ENCODE data around the gene HNRNPF. TPM values are rescaled to one million over a fixed set of nuclear protein-coding genes. Genes with fewer than 3 reads are reported as not detected.
"Not testable (repeated sequence)": the region's sequence is repeated elsewhere in the genome, so short reads cannot be mapped to it uniquely, and the experiment has no call there.

The HNRNPF gene
- total RNA-seq, 6 experiments from 2014 or later = 106 to 160 (median 121) TPM

DNA sequence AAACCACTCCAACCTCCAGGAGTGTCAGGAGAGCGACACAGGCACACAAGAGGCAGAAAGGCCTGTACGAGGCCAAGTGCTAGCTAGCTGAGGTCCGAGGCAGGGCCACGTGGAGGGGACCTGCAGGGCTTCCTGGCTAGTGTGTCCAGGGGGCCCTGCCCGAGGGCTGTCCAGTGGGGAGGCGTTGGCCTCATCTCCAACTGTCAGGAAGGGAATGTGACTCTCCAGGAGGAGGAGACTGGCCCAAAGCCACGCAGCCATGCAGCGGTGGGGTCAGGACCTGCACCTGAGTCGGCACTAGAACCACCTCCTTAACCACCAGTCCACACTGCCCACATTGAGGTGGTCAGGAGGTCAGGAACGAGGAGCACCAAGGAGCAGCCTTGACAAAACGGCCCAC is 69.8 kb downstream of the HNRNPF start:
- Histone ChIP-seq H3K27me3 (no peaks in the 10 kb centered on the region), H3K4me1 (no peaks in the 10 kb centered on the region), H3K36me3 (no peaks in the 10 kb centered on the region), H3K9me3 (no peaks in the 10 kb centered on the region), H3K27ac (no peak overlapping the region), H3K4me3 (no peak overlapping the region)
- WGBS (ENCODE audit: insufficient coverage, low coverage, low lambda C conversion rate, missing lambda C conversion rate) = 31% methylated on average over 4 of the region's 11 CpGs
- DNase-seq = no peak
- intact Hi-C loops (cut with DNase I) = no loop called here
- TF ChIP-seq, protein P1, sequence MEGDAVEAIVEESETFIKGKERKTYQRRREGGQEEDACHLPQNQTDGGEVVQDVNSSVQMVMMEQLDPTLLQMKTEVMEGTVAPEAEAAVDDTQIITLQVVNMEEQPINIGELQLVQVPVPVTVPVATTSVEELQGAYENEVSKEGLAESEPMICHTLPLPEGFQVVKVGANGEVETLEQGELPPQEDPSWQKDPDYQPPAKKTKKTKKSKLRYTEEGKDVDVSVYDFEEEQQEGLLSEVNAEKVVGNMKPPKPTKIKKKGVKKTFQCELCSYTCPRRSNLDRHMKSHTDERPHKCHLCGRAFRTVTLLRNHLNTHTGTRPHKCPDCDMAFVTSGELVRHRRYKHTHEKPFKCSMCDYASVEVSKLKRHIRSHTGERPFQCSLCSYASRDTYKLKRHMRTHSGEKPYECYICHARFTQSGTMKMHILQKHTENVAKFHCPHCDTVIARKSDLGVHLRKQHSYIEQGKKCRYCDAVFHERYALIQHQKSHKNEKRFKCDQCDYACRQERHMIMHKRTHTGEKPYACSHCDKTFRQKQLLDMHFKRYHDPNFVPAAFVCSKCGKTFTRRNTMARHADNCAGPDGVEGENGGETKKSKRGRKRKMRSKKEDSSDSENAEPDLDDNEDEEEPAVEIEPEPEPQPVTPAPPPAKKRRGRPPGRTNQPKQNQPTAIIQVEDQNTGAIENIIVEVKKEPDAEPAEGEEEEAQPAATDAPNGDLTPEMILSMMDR (IDR thresholded peaks at IDR 0.05) = no peak
- TF ChIP-seq POLR2A (IDR thresholded peaks at IDR 0.05) = no peak
- no peak for ATAC-seq

DNA sequence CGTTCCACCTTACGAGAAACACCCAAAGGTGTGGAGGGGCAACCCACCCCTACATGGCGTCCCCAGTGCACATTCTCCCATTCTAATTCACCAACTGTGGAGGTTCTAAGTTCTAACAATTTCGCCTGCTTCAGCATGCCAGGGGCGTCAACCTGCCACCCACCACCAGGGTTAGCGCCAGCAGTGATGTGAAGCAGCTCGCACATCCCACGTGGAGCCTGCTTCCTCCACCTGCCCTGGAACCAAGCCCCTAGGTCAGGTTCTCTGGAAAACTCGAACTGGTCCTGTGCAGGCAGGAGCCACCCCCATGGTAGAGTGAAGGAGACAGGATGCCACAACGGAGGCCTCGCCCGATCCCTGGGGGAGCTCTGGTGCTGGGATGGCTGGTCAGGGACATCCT is 70.9 kb downstream of the HNRNPF start:
- TF ChIP-seq, protein P1 (IDR thresholded peaks at IDR 0.05) = no peak
- TF ChIP-seq POLR2A (IDR thresholded peaks at IDR 0.05) = no peak
- Histone ChIP-seq H3K4me1 (no peaks in the 10 kb centered on the region), H3K27ac (no peak overlapping the region), H3K36me3 (no peaks in the 10 kb centered on the region), H3K9me3 (no peaks in the 10 kb centered on the region), H3K27me3 (no peaks in the 10 kb centered on the region), H3K4me3 (no peak overlapping the region)
- ATAC-seq (no peak), DNase-seq (no peak)
- intact Hi-C loops (cut with DNase I) = no loop called here
- 53% methylated on average over 2 of the region's 12 CpGs for WGBS (ENCODE audit: insufficient coverage, low coverage, low lambda C conversion rate, missing lambda C conversion rate)

DNA sequence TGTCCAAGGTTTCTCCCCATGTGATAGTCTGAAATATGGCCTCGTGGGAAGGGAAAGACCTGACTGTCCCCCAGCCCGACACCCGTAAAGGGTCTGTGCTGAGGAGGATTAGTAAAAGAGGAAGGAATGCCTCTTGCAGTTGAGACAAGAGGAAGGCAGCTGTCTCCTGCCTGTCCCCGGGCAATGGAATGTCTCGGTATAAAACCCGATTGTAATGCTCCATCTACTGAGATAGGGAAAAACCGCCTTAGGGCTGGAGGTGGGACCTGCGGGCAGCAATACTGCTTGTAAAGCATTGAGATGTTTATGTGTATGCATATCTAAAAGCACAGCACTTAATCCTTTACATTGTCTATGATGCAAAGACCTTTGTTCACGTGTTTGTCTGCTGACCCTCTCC is 71.5 kb downstream of the HNRNPF start:
- ATAC-seq; H3K27ac ChIP-seq; intact Hi-C loops (cut with DNase I); H3K36me3 ChIP-seq; H3K9me3 ChIP-seq; H3K27me3 ChIP-seq; DNase-seq; H3K4me3 ChIP-seq; H3K4me1 ChIP-seq: not testable (repeated sequence)
- 33% methylated on average over 7 of the region's 9 CpGs for WGBS (ENCODE audit: insufficient coverage, low coverage, low lambda C conversion rate, missing lambda C conversion rate)

DNA sequence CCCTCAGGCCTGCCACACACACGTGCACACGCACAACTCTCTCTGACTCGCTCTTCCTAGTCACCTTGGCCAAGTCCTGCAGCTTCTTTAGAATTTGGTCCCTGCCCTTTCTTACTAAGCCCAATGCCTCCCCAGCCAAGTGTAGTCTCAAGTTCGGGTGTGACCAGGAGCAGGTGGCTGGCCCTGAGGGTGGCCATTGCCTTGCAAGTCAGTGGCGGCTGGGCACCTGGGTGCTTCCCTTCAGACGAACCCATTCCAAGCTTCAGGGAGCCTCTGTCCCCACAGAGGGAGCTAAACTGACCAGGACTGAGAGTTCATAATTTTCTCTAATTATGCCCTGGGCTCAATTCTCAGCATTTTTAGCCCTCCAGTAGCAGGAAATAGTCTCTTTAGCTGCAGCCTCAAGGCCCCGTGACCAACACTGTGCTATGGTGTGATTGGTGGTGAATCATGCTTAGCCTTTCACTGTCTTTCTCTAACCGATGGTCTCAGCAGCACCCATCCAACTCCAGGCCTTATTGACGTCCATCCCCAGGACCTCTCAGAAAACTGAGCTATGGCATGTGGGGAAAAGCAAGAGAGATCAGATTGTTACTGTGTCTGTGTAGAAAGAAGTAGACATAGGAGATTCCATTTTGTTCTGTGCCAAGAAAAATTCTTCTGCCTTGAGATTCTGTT is 72.2 kb downstream of the HNRNPF start:
- Histone ChIP-seq H3K27ac (no peak overlapping the region), H3K4me1 (no peaks in the 10 kb centered on the region), H3K36me3 (no peaks in the 10 kb centered on the region), H3K9me3 (no peaks in the 10 kb centered on the region), H3K27me3 (no peaks in the 10 kb centered on the region), H3K4me3 (no peak overlapping the region)
- DNase-seq (no peak), ATAC-seq (peak in 1 of 4 donors; percentile 64)
- TF ChIP-seq, protein P1 (IDR thresholded peaks at IDR 0.05) = no peak
- no peak for TF ChIP-seq POLR2A (IDR thresholded peaks at IDR 0.05)
- intact Hi-C loops (cut with DNase I) = no loop called here
- WGBS (ENCODE audit: insufficient coverage, low coverage, low lambda C conversion rate, missing lambda C conversion rate) = 76% methylated on average over 7 of the region's 9 CpGs

DNA sequence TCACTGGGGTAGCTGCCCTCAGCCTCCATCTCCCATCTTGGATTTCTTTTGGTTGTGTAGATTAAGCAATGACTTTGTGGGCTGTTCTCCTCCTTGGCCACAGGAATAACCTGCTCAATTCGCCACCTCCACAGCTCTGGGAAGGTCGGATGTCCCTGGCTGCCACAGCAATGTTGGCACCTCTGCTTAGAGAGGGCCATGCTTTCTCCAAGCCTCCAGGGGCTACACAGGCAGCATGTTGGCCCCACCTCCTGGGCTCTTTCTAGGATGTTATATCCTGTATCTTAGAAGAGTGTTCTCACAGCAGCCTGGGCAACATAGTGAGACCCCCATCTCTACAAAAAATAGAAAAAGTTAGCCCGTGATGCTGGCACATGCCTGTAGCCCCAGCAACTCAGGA is 72.9 kb downstream of the HNRNPF start:
- WGBS (ENCODE audit: insufficient coverage, low coverage, low lambda C conversion rate, missing lambda C conversion rate) = 71% methylated on average over 1 of the region's 3 CpGs
- no peak overlapping the region for H3K27ac ChIP-seq
- ATAC-seq (no peak), DNase-seq (no peak)
- no peaks in the 10 kb centered on the region for H3K9me3 ChIP-seq
- intact Hi-C loops (cut with DNase I) = no loop called here
- no peaks in the 10 kb centered on the region for H3K36me3 ChIP-seq
- no peaks in the 10 kb centered on the region for H3K4me1 ChIP-seq
- no peaks in the 10 kb centered on the region for H3K27me3 ChIP-seq
- no peak for TF ChIP-seq POLR2A (IDR thresholded peaks at IDR 0.05)
- TF ChIP-seq, protein P1 (IDR thresholded peaks at IDR 0.05) = no peak
- H3K4me3 ChIP-seq = no peak overlapping the region

Small RNA genes lying within 50 kb of the gene (small RNA-seq; reads per million reads assigned to genes)
- gene RNU6ATAC11P = 0 reads per million in 2 experiments
- gene RNU7-193P = 0 reads per million in 2 experiments
- 0 reads per million in 2 experiments for gene SNORD3J

Other genes with a start within 250 kb of the HNRNPF start
- under 1 TPM; 0.05 to 0.30 (median 0.12) TPM for gene RASGEF1A, start 142.1 kb downstream of the HNRNPF start, total RNA-seq
- gene FXYD4, start 37.5 kb downstream of the HNRNPF start, total RNA-seq = not detected
- 1 to 10 TPM; 1.4 to 3.0 (median 1.8) TPM for gene ZNF487, start 27.9 kb upstream of the HNRNPF start, total RNA-seq
- 1 to 10 TPM in 3 of 6 experiments, under 1 TPM in 3; 0.56 to 1.7 (median 0.97) TPM for gene ZNF239, start 165.4 kb upstream of the HNRNPF start, total RNA-seq
- gene ZNF485, start 197.3 kb upstream of the HNRNPF start, total RNA-seq = 1 to 10 TPM; 1.1 to 3.8 (median 2.1) TPM
- gene ZNF32, start 239.7 kb upstream of the HNRNPF start, total RNA-seq = 10 to 100 TPM; 10.9 to 20.4 (median 15.3) TPM